OCI-LY3 (cell line): Measurements from ENCODE around the gene SLC39A1.
A peak's percentile ranks its signal among the peaks of the same experiment; 100 is the strongest.

Source experiments
- H2AFZ ChIP-seq: fragments of 200-600, 300-600 bp; shearing (Covaris generic); 2 replicates; pipeline ENCODE4 v1.6.0; 2014; ENCODE audit warnings: antibody characterized with exemption, low read depth, low read length
- H3K27ac ChIP-seq: fragments of 200-600, 300-600 bp; sonication (generic); 2 replicates; pipeline ENCODE4 v1.5.1; 2014; ENCODE audit warnings: mild to moderate bottlenecking, low read length, moderate library complexity, mixed read lengths
- H3K27me3 ChIP-seq: fragments of 200-600, 300-600 bp; sonication (generic); 2 replicates; pipeline ENCODE4 v1.6.1; 2014; ENCODE audit warnings: low read depth, low read length, mixed read lengths
- H3K36me3 ChIP-seq: fragments of 200-600, 300-600 bp; sonication (generic); replicated peaks from 2 replicates; pipeline ENCODE3; 2014; ENCODE audit warnings: low read depth, low read length, mixed read lengths
- H3K4me1 ChIP-seq: fragments of 300-600, 200-600 bp; sonication (generic); 2 replicates; pipeline ENCODE4 v1.6.1; 2014; ENCODE audit warnings: low read length, mixed read lengths
- H3K4me2 ChIP-seq: fragments of 200-600, 300-600 bp; sonication (generic); 2 replicates; pipeline ENCODE4 v1.6.1; 2014; ENCODE audit warnings: low read length, mixed read lengths
- H3K4me3 ChIP-seq: fragments of 300-600, 200-600 bp; sonication (generic); 2 replicates; pipeline ENCODE4 v1.5.1; 2014; ENCODE audit warnings: antibody characterized with exemption, mild to moderate bottlenecking, low read length, moderate library complexity
- H3K79me2 ChIP-seq: fragments of 300-600, 200-600 bp; shearing (Covaris generic); 2 replicates; pipeline ENCODE4 v1.6.1; 2014; ENCODE audit warnings: mild to moderate bottlenecking, low read length, mixed read lengths
- H3K9ac ChIP-seq: fragments of 300-600, 200-600 bp; shearing (Covaris generic); 2 replicates; pipeline ENCODE4 v1.6.0; 2014; ENCODE audit warnings: mild to moderate bottlenecking, low read length, moderate library complexity
- H3K9me3 ChIP-seq: fragments of 200-600, 300-600 bp; shearing (Covaris generic); 2 replicates; pipeline ENCODE4 v1.6.1; 2014; ENCODE audit warnings: low read length, mixed read lengths; ENCODE audit not compliant: insufficient read depth
- H4K20me1 ChIP-seq: fragments of 200-600, 300-600 bp; sonication (generic); 2 replicates; pipeline ENCODE4 v1.6.1; 2016; ENCODE audit warnings: low read length, mixed read lengths; ENCODE audit not compliant: insufficient read depth
- EZH2phosphoT487 ChIP-seq: fragments of 200-600 bp; shearing (Covaris generic); IDR thresholded peaks from 2 replicates; pipeline ENCODE4 v1.6.1; 2018; ENCODE audit warnings: antibody characterized with exemption, mixed run types, low read depth
- TF ChIP-seq, protein P1 (sequence below): fragments of 200-600, 300-600 bp; sonication (generic); IDR thresholded peaks from 2 replicates; pipeline ENCODE4 v1.5.1; 2014; ENCODE audit warnings: antibody characterized with exemption, low read length, low read depth

SLC39A1 gene

DNA sequence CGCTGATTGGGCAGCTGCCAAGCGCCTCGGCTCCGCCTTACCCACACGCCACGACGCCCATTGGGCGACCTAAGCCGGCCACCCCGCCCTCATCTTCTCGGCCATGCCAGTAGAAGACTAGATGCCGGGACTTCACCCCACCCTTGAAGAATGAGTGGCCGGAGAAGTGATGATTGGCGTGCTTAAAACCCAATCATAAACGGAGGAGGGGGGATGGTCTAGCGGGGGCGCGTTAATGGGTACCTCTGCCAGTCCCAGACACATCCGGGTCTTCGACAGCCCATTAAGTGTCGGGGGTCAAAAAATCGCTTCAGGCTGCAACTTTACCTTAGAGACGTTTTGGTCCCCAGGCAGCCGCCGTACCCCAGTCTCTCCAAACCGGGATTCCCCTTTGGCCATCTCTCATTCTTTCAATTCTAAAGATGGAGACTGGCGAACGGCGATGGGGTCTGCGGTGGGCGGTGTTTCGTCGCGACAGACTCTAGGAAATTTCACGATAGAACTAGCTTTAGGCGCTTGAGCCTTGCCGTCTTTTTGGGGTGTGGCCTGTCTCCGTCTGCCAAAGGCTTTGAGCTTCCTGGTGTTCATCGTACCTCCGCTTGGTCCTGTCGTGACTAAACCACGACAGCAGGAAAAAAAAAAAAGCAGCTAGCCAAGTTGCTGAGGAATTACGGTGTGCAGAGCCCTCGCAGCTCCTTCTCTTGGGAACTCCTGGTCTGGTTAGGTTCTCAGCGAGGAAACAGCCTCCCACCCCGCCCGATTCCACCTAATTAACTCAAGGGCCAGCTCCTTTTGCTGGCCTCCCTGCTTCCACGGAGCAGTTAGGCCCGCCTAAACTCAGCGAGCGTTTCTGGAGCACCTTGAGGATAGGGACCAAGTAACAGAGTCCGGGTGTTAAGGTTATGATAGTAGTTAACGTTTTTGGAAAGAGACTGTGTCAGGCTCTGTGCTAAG lies 40.1 kb downstream of the SLC39A1 start, which contains the start of gene GATAD2B:
Gene GATAD2B (minus strand): TSS at position 1 of the 954 bp plus-strand sequence. CDS start 94,625 bp downstream, outside the sequence.
- Histone ChIP-seq H2AFZ (peak within 1 kb of the TSS; percentile 33; the same call in 1 of the 2 replicates), H3K36me3 (peaks cover 7% of the 10 kb centered on the region), H3K4me1 (peaks cover 24% of the 10 kb centered on the region), H3K9me3 (no peaks in the 10 kb centered on the region), H3K27me3 (no peaks in the 10 kb centered on the region), H3K27ac (peak within 1 kb of the TSS; percentile 84), H4K20me1 (peaks cover 34% of the 10 kb centered on the region), H3K9ac (peak within 1 kb of the TSS; percentile 95), H3K4me2 (peak within 1 kb of the TSS; percentile 89), H3K4me3 (peak within 1 kb of the TSS; percentile 83), H3K79me2 (peaks cover 55% of the 10 kb centered on the region)
- no peak for TF ChIP-seq EZH2phosphoT487
- TF ChIP-seq, protein P1, sequence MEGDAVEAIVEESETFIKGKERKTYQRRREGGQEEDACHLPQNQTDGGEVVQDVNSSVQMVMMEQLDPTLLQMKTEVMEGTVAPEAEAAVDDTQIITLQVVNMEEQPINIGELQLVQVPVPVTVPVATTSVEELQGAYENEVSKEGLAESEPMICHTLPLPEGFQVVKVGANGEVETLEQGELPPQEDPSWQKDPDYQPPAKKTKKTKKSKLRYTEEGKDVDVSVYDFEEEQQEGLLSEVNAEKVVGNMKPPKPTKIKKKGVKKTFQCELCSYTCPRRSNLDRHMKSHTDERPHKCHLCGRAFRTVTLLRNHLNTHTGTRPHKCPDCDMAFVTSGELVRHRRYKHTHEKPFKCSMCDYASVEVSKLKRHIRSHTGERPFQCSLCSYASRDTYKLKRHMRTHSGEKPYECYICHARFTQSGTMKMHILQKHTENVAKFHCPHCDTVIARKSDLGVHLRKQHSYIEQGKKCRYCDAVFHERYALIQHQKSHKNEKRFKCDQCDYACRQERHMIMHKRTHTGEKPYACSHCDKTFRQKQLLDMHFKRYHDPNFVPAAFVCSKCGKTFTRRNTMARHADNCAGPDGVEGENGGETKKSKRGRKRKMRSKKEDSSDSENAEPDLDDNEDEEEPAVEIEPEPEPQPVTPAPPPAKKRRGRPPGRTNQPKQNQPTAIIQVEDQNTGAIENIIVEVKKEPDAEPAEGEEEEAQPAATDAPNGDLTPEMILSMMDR: no peak

DNA sequence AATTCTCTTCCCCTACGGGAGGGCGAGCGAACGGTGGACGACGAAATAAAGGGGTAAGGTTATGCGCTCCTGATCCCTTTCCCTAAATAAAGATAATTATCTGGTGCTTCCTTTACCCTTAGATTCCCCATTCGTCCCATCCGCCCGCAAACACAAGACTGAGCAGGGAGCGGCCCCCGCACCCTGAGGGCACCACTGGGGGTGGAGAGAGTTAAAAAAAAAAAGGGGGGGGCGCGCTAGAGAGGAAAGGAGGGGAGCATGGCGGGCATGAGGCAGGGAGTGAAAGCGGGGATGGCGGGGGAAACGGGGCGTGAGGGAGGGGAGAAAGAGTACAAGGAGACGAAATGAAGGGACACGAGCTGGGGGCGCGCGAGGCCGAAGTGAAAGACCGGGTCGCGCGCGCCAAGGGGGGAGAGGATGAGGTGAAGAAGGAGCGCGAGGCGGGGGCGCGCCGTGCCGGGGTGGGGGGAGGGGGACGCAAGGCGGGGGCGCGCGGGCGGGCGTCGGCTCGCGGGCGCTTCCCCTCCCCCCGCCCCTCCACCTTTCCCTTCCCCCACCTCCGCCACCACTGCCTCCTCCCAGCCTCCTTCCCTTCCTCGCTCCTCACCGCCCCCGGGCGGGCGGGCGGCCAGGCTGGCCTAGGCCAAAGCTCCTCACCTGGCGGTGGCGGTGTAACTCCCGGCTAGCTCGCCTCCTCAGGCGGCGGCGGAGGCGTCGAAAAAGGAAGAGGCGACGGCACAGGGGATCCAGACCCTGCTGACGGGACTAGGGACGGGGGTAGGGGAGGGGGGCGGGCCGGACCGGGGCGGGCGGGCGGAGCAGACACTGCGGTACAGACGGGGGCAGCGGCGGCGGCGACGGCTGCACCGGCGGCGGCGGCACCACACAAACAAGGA lies 41.0 kb downstream of the SLC39A1 start:
- Histone ChIP-seq H4K20me1 (peaks cover 43% of the 10 kb centered on the region), H3K9ac (peak overlapping the region; percentile 90), H3K4me1 (peaks cover 24% of the 10 kb centered on the region), H3K36me3 (peaks cover 12% of the 10 kb centered on the region), H3K27me3 (no peaks in the 10 kb centered on the region), H3K27ac (peak overlapping the region; percentile 84), H3K4me2 (peak overlapping the region; percentile 89), H2AFZ (no peak overlapping the region), H3K79me2 (peaks cover 64% of the 10 kb centered on the region), H3K4me3 (peak overlapping the region; percentile 83), H3K9me3 (no peaks in the 10 kb centered on the region)
- TF ChIP-seq, protein P1: peak; percentile 24
- TF ChIP-seq EZH2phosphoT487: no peak

DNA sequence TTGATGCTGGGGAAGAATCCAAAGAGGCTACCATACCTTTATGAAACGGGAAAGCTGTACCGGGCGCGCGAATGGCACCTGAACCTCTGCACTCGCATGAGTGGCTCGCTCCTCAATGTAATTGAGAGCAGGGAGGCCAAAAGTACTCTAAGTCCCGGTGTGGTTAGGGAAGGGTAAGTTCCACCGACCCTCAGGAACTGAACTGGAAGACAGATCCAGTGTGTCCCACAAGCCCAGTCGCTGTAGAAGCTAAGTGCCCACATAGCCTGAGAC lies 41.6 kb downstream of the SLC39A1 start:
- H3K79me2 ChIP-seq: peaks cover 70% of the 10 kb centered on the region
- H4K20me1 ChIP-seq: peaks cover 43% of the 10 kb centered on the region
- peak overlapping the region; percentile 83 for H3K4me3 ChIP-seq
- no peaks in the 10 kb centered on the region for H3K27me3 ChIP-seq
- H2AFZ ChIP-seq: no peak overlapping the region
- TF ChIP-seq EZH2phosphoT487: no peak
- TF ChIP-seq, protein P1: no peak
- peak overlapping the region; percentile 84 for H3K27ac ChIP-seq
- H3K4me1 ChIP-seq: peaks cover 24% of the 10 kb centered on the region
- peak overlapping the region; percentile 89 for H3K4me2 ChIP-seq
- peak overlapping the region; percentile 90 for H3K9ac ChIP-seq
- no peaks in the 10 kb centered on the region for H3K9me3 ChIP-seq
- H3K36me3 ChIP-seq: peaks cover 12% of the 10 kb centered on the region
